Endothelial cell (in vitro differentiated cells): Measurements from ENCODE around the gene NEFH. TPM values are rescaled to one million over a fixed set of nuclear protein-coding genes. Genes with fewer than 3 reads are reported as not detected.
"Not testable (repeated sequence)": the region's sequence is repeated elsewhere in the genome, so short reads cannot be mapped to it uniquely, and the experiment has no call there.

Experiments
- DNase-seq: peaks from one replicate; pipeline ENCODE4 v3.0.0; 2021; ENCODE audit warnings: low spot score
- H3K27ac Mint-ChIP-seq: one replicate; pipeline ENCODE4 v1.8.0; 2021; ENCODE audit warnings: mixed read lengths, inconsistent platforms; ENCODE audit not compliant: unreplicated experiment
- H3K27me3 Mint-ChIP-seq: one replicate; pipeline ENCODE4 v1.8.0; 2021; ENCODE audit warnings: mild to moderate bottlenecking, moderate library complexity, mixed read lengths, inconsistent platforms; ENCODE audit not compliant: unreplicated experiment
- H3K36me3 Mint-ChIP-seq: one replicate; pipeline ENCODE4 v1.8.0; 2021; ENCODE audit warnings: mild to moderate bottlenecking, low read depth, mixed read lengths, inconsistent platforms; ENCODE audit not compliant: unreplicated experiment
- H3K4me1 Mint-ChIP-seq: one replicate; pipeline ENCODE4 v1.8.0; 2021; ENCODE audit warnings: mild to moderate bottlenecking, mixed read lengths, inconsistent platforms; ENCODE audit not compliant: unreplicated experiment
- H3K4me3 Mint-ChIP-seq: one replicate; pipeline ENCODE4 v1.8.0; 2021; ENCODE audit warnings: mild to moderate bottlenecking, mixed read lengths, inconsistent platforms; ENCODE audit not compliant: unreplicated experiment
- H3K9me3 Mint-ChIP-seq: one replicate; pipeline ENCODE4 v1.8.0; 2021; ENCODE audit warnings: mixed read lengths, inconsistent platforms; ENCODE audit not compliant: unreplicated experiment
- CTCF ChIP-seq: fragments of 200-600 bp; sonication (generic); IDR thresholded peaks from one replicate; pipeline ENCODE4 v1.5.0; 2021; ENCODE audit warnings: antibody characterized with exemption; ENCODE audit not compliant: unreplicated experiment
- total RNA-seq: library from RNA; stranded (reverse); fragmentation: NEBNext Ultra II Directional; extraction: Animal tissue kit (Norgen Biotek cat#: 25700); gene quantifications from one replicate; pipeline ENCODE4 v1.2.1, GENCODE V29; 2021; ENCODE audit not compliant: unreplicated experiment

NEFH gene
- total RNA-seq, 1 donor from 2014 or later: 18.2 TPM

GRCh38 chr22:29483254-29483653 is 3.2 kb downstream of the NEFH start:
- H3K27me3 Mint-ChIP-seq: peaks cover 19% of the 10 kb centered on the region
- no peak overlapping the region for H3K27ac Mint-ChIP-seq
- peaks cover 26% of the 10 kb centered on the region for H3K4me1 Mint-ChIP-seq
- peaks cover 12% of the 10 kb centered on the region for H3K36me3 Mint-ChIP-seq
- no peak for DNase-seq
- no peak for TF ChIP-seq CTCF
- no peak overlapping the region for H3K4me3 Mint-ChIP-seq
- H3K9me3 Mint-ChIP-seq: no peaks in the 10 kb centered on the region

GRCh38 chr22:29484642-29485041 is 4.6 kb downstream of the NEFH start:
- Mint-ChIP-seq H3K4me1 (peaks cover 13% of the 10 kb centered on the region), H3K4me3 (no peak overlapping the region), H3K27ac (no peak overlapping the region), H3K36me3 (peaks cover 22% of the 10 kb centered on the region), H3K9me3 (no peaks in the 10 kb centered on the region), H3K27me3 (peaks cover 13% of the 10 kb centered on the region)
- no peak for TF ChIP-seq CTCF
- no peak for DNase-seq

GRCh38 chr22:29485448-29485847 is 5.4 kb downstream of the NEFH start:
- Mint-ChIP-seq H3K4me1 (peaks cover 11% of the 10 kb centered on the region), H3K9me3 (no peaks in the 10 kb centered on the region), H3K36me3 (peaks cover 30% of the 10 kb centered on the region)

GRCh38 chr22:29487426-29487986 is 7.5 kb downstream of the NEFH start:
- no peak for TF ChIP-seq CTCF
- Mint-ChIP-seq H3K27ac (no peak overlapping the region), H3K27me3 (no peaks in the 10 kb centered on the region)

More at GRCh38 chr22:29485448-29485847, 5.4 kb downstream of the NEFH start:
- no peak for TF ChIP-seq CTCF
- Mint-ChIP-seq H3K4me3 (peak overlapping the region; percentile 18), H3K27me3 (peaks cover 11% of the 10 kb centered on the region), H3K27ac (no peak overlapping the region)
- DNase-seq: no peak

GRCh38 chr22:29489127-29489780 is 9.2 kb downstream of the NEFH start:
- not testable (repeated sequence) for H3K9me3 Mint-ChIP-seq, DNase-seq, H3K27me3 Mint-ChIP-seq, H3K27ac Mint-ChIP-seq, H3K4me1 Mint-ChIP-seq
- H3K36me3 Mint-ChIP-seq: peaks cover 23% of the 10 kb centered on the region
- peak overlapping the region; percentile 0 for H3K4me3 Mint-ChIP-seq

More at GRCh38 chr22:29487426-29487986, 7.5 kb downstream of the NEFH start:
- H3K4me1 Mint-ChIP-seq: no peaks in the 10 kb centered on the region
- H3K9me3 Mint-ChIP-seq: no peaks in the 10 kb centered on the region
- no peak for DNase-seq
- H3K4me3 Mint-ChIP-seq: peak overlapping the region; percentile 53
- peaks cover 23% of the 10 kb centered on the region for H3K36me3 Mint-ChIP-seq
